ENCODE measurements around the gene PIK3AP1.
"Not testable (repeated sequence)": the region's sequence is repeated elsewhere in the genome, so short reads cannot be mapped to it uniquely, and the experiment has no call there.

The PIK3AP1 gene

GRCh38 chr10:96756111-96756903, 36.0 kb upstream of the PIK3AP1 start:
- no peak for TF ChIP-seq CTCF (IDR thresholded peaks at IDR 0.05; ENCODE audit: insufficient read depth, missing control alignments)
- no peak for FAIRE-seq
- no peak for DNase-seq (ENCODE audit: insufficient read length, low spot score)

- FAIRE-seq (no peak), DNase-seq (ENCODE audit: insufficient read length, low spot score) (no peak)
- TF ChIP-seq CTCF (IDR thresholded peaks at IDR 0.05; ENCODE audit: insufficient read depth, missing control alignments): no peak
These were observed 33.6 kb upstream of the PIK3AP1 start for GRCh38 chr10:96753956-96754355.

GRCh38 chr10:96752375-96752774, 32.1 kb upstream of the PIK3AP1 start:
- no peak for TF ChIP-seq CTCF (IDR thresholded peaks at IDR 0.05; ENCODE audit: insufficient read depth, missing control alignments)
- FAIRE-seq (no peak), DNase-seq (ENCODE audit: insufficient read length, low spot score) (no peak)

GRCh38 chr10:96750316-96750715, 30.0 kb upstream of the PIK3AP1 start:
- not testable (repeated sequence) for DNase-seq (ENCODE audit: insufficient read length, low spot score); FAIRE-seq

- TF ChIP-seq CTCF (IDR thresholded peaks at IDR 0.05; ENCODE audit: insufficient read depth, missing control alignments): no peak
- FAIRE-seq (no peak), DNase-seq (ENCODE audit: insufficient read length, low spot score) (no peak)
These were observed 27.6 kb upstream of the PIK3AP1 start for GRCh38 chr10:96747734-96748550.

DNA sequence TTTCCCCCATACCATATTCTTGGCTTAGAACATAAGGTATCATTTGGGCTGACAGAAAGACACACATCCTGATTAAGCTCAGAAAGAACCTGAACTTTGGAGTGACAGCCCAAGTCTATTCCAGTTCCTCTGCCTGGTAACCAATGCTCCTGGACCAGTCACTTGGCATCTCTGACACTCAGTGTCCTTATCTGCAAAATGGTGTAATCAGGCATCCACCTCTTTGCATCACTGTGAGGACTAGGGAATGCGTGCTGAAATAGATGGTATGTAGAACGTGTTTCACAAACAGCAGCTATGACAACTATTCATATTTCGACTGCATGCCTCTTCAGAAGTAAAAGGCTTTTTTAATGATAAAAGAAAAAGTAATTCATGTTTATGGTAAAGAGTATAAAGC, 26.2 kb upstream of the PIK3AP1 start:
- DNase-seq (ENCODE audit: insufficient read length, low spot score) (no peak), FAIRE-seq (no peak)
- no peak for TF ChIP-seq CTCF (IDR thresholded peaks at IDR 0.05; ENCODE audit: insufficient read depth, missing control alignments)

GRCh38 chr10:96745950-96746349, 25.6 kb upstream of the PIK3AP1 start:
- TF ChIP-seq CTCF (IDR thresholded peaks at IDR 0.05; ENCODE audit: insufficient read depth, missing control alignments): no peak
- no peak for DNase-seq (ENCODE audit: insufficient read length, low spot score)
- FAIRE-seq: no peak

Data from D721Med (cell line).